SK-N-MC (cell line): ENCODE data around the gene PCDHA1.

Experiments used
- EZH2 ChIP-seq: fragments of 200-600 bp; sonication (generic); IDR thresholded peaks from one replicate; pipeline ENCODE4 v1.6.1; 2017; ENCODE audit warnings: antibody characterized with exemption
- FOXP2 ChIP-seq: optimal IDR thresholded peaks from 2 replicates; pipeline ENCODE3; 2011; ENCODE audit warnings: mild to moderate bottlenecking, moderate library complexity; ENCODE audit not compliant: insufficient read depth; ENCODE audit errors: extremely low read length, control extremely low read depth
- POLR2AphosphoS5 ChIP-seq: IDR thresholded peaks from 2 replicates; pipeline ENCODE4 v1.6.1; 2012; ENCODE audit warnings: mild to moderate bottlenecking, low read depth, low read length, borderline replicate concordance

DNA sequence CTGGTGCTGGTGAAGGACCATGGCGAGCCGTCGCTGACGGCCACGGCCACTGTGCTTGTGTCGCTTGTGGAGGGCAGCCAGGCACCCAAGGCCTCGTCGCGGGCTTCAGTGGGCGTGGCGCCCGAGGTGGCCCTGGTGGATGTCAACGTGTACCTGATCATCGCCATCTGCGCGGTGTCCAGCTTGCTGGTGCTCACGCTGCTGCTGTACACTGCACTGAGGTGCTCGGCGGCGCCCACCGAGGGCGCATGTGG is 72.0 kb downstream of the PCDHA1 start:
- TF ChIP-seq EZH2 (no peak), POLR2AphosphoS5 (no peak), FOXP2 (no peak)
